HepG2 (cell line): ENCODE data around the gene C16orf78. TPM values are rescaled to one million over a fixed set of nuclear protein-coding genes. Genes with fewer than 3 reads are reported as not detected.

Source experiments
- ATAC-seq: fragments of 200-7000 bp; cut with Tn5 transposase; 3 replicates; pipeline ENCODE4 v1.9.1; 2020; ENCODE audit warnings: mild to moderate bottlenecking, moderate library complexity
- BruUV-seq: library from RNA; stranded (reverse); fragments of 400-500 nt; replicated peaks from 2 replicates; lab custom pipeline; 2021; lab: Mats Ljungman, UMichigan
- CTCF ChIA-PET: fragments of 300-600 bp; formaldehyde crosslinking; extraction: SDS; loops from one replicate; lab custom pipeline; 2021; ENCODE audit warnings: low total read pairs, inconsistent platforms, low intra/inter-chr PET ratio; lab: Yijun Ruan, JAX
- POLR2A ChIA-PET: fragments of 350-600 bp; sonication (Branson Sonifier 250); formaldehyde crosslinking; loops from one replicate; lab custom pipeline; 2020; ENCODE audit warnings: antibody characterized with exemption, inconsistent platforms; lab: Yijun Ruan, JAX
- DNase-seq: peaks from one replicate; pipeline ENCODE4 v3.0.0-alpha.2; 2015; ENCODE audit warnings: low spot score
- FAIRE-seq: peaks from 3 replicates; lab custom pipeline; 2011; peaks lifted over from hg19 to GRCh38; lab: Jason Lieb, UNC
- H2AFZ ChIP-seq: one replicate; pipeline ENCODE4 v1.6.1; 2011; ENCODE audit warnings: low read length, inconsistent platforms
- H3K27ac ChIP-seq: fragments of 300-600 bp; 3 replicates; pipeline ENCODE4 v1.8.0; 2011; ENCODE audit warnings: mixed run types, mild to moderate bottlenecking, mixed read lengths, low read length, inconsistent platforms; ENCODE audit not compliant: insufficient read depth; ENCODE audit errors: extremely low read length
- H3K27me3 ChIP-seq, 2 experiments: fragments of 200-600 bp in 1 of 2; 2 replicates in 1 of 2; 3 replicates in 1 of 2; pipeline versions ENCODE4 v1.6.0 to v1.8.0; 2011; ENCODE audit warnings: low read length in 2 of 2, mild to moderate bottlenecking in 2 of 2, moderate library complexity in 2 of 2, inconsistent platforms in 1 of 2; ENCODE audit not compliant: insufficient read depth in 2 of 2, control insufficient read depth in 1 of 2
- H3K36me3 ChIP-seq, 2 experiments: fragments of 200-600 bp in 1 of 2; replicated peaks in 1 of 2; 2 replicates in 1 of 2; 3 replicates in 1 of 2; pipeline versions ENCODE4 v1.5.1 to v1.8.0; 2011; ENCODE audit warnings: low read length in 2 of 2, inconsistent platforms in 1 of 2; ENCODE audit not compliant: insufficient read depth in 2 of 2, control insufficient read depth in 1 of 2
- H3K4me1 ChIP-seq: 2 replicates; pipeline ENCODE4 v1.5.1; 2012; ENCODE audit warnings: low read length, inconsistent platforms; ENCODE audit not compliant: insufficient read depth
- H3K4me2 ChIP-seq: 2 replicates; pipeline ENCODE4 v1.6.0; 2011; ENCODE audit warnings: low read depth, low read length, inconsistent platforms
- H3K4me3 ChIP-seq, 3 experiments: fragments of 200-600 bp in 1 of 3; sonication (generic), shearing (Covaris generic) in 1 of 3; replicated peaks in 1 of 3; 2 replicates each; pipeline ENCODE4 v1.5.1; 2011 to 2016; ENCODE audit warnings: low read length in 3 of 3, inconsistent platforms in 2 of 3, low read depth in 2 of 3, mild to moderate bottlenecking in 2 of 3, control low read depth in 1 of 3, mixed read lengths in 1 of 3; ENCODE audit not compliant: insufficient read depth in 1 of 3
- H3K79me2 ChIP-seq: one replicate; pipeline ENCODE4 v1.6.1; 2011; ENCODE audit warnings: low read length, inconsistent platforms; ENCODE audit not compliant: insufficient read depth
- H3K9ac ChIP-seq: 2 replicates; pipeline ENCODE4 v1.6.0; 2011; ENCODE audit warnings: mild to moderate bottlenecking, low read depth, low read length, inconsistent platforms; ENCODE audit not compliant: insufficient read depth
- H3K9me3 ChIP-seq: 2 replicates; pipeline ENCODE4 v1.5.1; 2012; ENCODE audit warnings: mild to moderate bottlenecking, low read length
- H4K20me1 ChIP-seq: 2 replicates; pipeline ENCODE4 v1.6.0; 2011; ENCODE audit warnings: inconsistent platforms, mild to moderate bottlenecking, low read length, moderate library complexity; ENCODE audit not compliant: insufficient read depth
- CBFB ChIP-seq: sonication (generic); formaldehyde crosslinking; IDR thresholded peaks from 2 replicates; pipeline ENCODE4 v1.4.0; 2020; ENCODE audit warnings: missing genetic modification reagents
- GMEB2 ChIP-seq: IDR thresholded peaks from 2 replicates; pipeline ENCODE4 v1.6.1; 2016; ENCODE audit warnings: missing biosample characterization, missing genetic modification reagents, low read depth
- HOXA3 ChIP-seq: sonication (generic); formaldehyde crosslinking; IDR thresholded peaks from 2 replicates; pipeline ENCODE4 v1.5.0; 2020; ENCODE audit warnings: missing genetic modification reagents
- ISL2 ChIP-seq: sonication (generic); formaldehyde crosslinking; IDR thresholded peaks from 2 replicates; pipeline ENCODE4 v1.5.0; 2020; ENCODE audit warnings: missing genetic modification reagents
- KLF9 ChIP-seq: IDR thresholded peaks from 2 replicates; pipeline ENCODE4 v1.6.1; 2016; ENCODE audit warnings: low read depth
- MED1 ChIP-seq: sonication (generic); formaldehyde crosslinking; IDR thresholded peaks from 2 replicates; pipeline ENCODE4 v1.4.0; 2020; ENCODE audit warnings: missing genetic modification reagents
- MYC ChIP-seq: sonication (generic); formaldehyde crosslinking; IDR thresholded peaks from 2 replicates; pipeline ENCODE4 v1.9.0; 2021; ENCODE audit warnings: missing genetic modification reagents, borderline replicate concordance
- NRL ChIP-seq: sonication (generic); formaldehyde crosslinking; IDR thresholded peaks from 2 replicates; pipeline ENCODE4 v1.5.0; 2020; ENCODE audit warnings: missing genetic modification reagents, mild to moderate bottlenecking, moderate library complexity, borderline replicate concordance
- RAD51 ChIP-seq: fragments of 450-650 bp; IDR thresholded peaks from 2 replicates; pipeline ENCODE4 v1.6.1; 2016; ENCODE audit warnings: borderline replicate concordance
- SKI ChIP-seq: fragments of 450-650 bp; IDR thresholded peaks from one replicate; pipeline ENCODE4 v1.6.1; 2018; ENCODE audit warnings: mild to moderate bottlenecking; ENCODE audit not compliant: partially characterized antibody
- ZNF513 ChIP-seq: sonication (generic); formaldehyde crosslinking; conservative IDR thresholded peaks from 2 replicates; pipeline ENCODE4 v1.5.0; 2020; ENCODE audit warnings: missing genetic modification reagents
- ZNF550 ChIP-seq: sonication (generic); formaldehyde crosslinking; IDR thresholded peaks from 2 replicates; pipeline ENCODE4 v1.4.0; 2020; ENCODE audit warnings: mild to moderate bottlenecking, missing genetic modification reagents, borderline replicate concordance
- ZNF740 ChIP-seq: sonication (generic); formaldehyde crosslinking; IDR thresholded peaks from 2 replicates; pipeline ENCODE4 v1.4.0; 2020; ENCODE audit warnings: missing genetic modification reagents
- WGBS: methylation state at CpG from one replicate; pipeline ENCODE4 v1.1.6; 2017; ENCODE audit warnings: low lambda C conversion rate; 5-methylcytosine and 5-hydroxymethylcytosine counted together
- in situ Hi-C: cut with HindIII; loops from 2 replicates; pipeline ENCODE4 v1.10.0; 2017; ENCODE audit warnings: low pct_unique_long_range_greater_than_20kb; ENCODE audit not compliant: extremely low pct_ligation_motif_present
- intact Hi-C: fragments of 100-400 bp; cut with micrococcal nuclease; formaldehyde crosslinking; loops from one replicate; pipeline ENCODE4 v1.10.0; 2022; ENCODE audit not compliant: unreplicated experiment
- polyA plus RNA-seq, 8 experiments: library from polyadenylated mRNA; depleted of rRNA in 3 of 8; stranded (reverse) in 7 of 8; unstranded in 1 of 8; fragments of >200 nt; fragmentation: Illumina TruSeq in 4 of 8; extraction: Trizol in 4 of 8; gene quantifications; 2 replicates each; pipeline versions ENCODE4 v1.2.1 to v1.2.3, GENCODE V29; 2011 to 2016; ENCODE audit warnings: low read depth in 4 of 8, missing spikeins in 1 of 8, mixed read lengths in 1 of 8; ENCODE audit not compliant: insufficient read depth in 1 of 8
- total RNA-seq, 5 experiments: library from RNA; depleted of rRNA; stranded (reverse); fragments of >200 nt; fragmentation: Illumina TruSeq; extraction: Trizol; gene quantifications; 2 replicates each; pipeline ENCODE4 v1.2.3, GENCODE V29; 2016; ENCODE audit warnings: low read depth in 1 of 5

The C16orf78 gene
- total and polyA plus RNA-seq, 2 of the 13 experiments (the other 11 are each of a cell fraction or from before 2014, with no cell fraction given) = not detected

- 81% methylated on average over 6 of the region's 6 CpGs for WGBS
- intact Hi-C loops = no loop called here
- TF ChIP-seq ZNF740 (CRISPR knock-in tag) (no peak), ZNF550 (CRISPR knock-in tag) (no peak), CBFB (CRISPR knock-in tag) (no peak), NRL (CRISPR knock-in tag) (no peak), KLF9 (CRISPR knock-in tag) (no peak), MYC (CRISPR knock-in tag) (no peak), HOXA3 (CRISPR knock-in tag) (no peak), RAD51 (no peak), GMEB2 (CRISPR knock-in tag) (no peak), SKI (no peak), ISL2 (no peak), MED1 (CRISPR knock-in tag) (no peak), ZNF513 (CRISPR knock-in tag) (no peak)
- Histone ChIP-seq H3K9me3 (peaks cover 11% of the 10 kb centered on the region; the same call in 1 of the 2 replicates), H3K27me3 (peaks cover 0 to under 1% of the 10 kb centered on the region in 2 experiments; a peak in 3 of 5 replicates), H3K4me3 (no peak overlapping the region), H4K20me1 (no peaks in the 10 kb centered on the region), H3K4me1 (no peaks in the 10 kb centered on the region), H3K79me2 (no peaks in the 10 kb centered on the region), H3K4me2 (no peak overlapping the region), H2AFZ (no peak overlapping the region), H3K27ac (no peak overlapping the region), H3K9ac (no peak overlapping the region), H3K36me3 (no peaks in the 10 kb centered on the region)
- ATAC-seq (no peak), DNase-seq (no peak), FAIRE-seq (no peak)
- CTCF ChIA-PET = no interaction called here
- no TSS peak for BruUV-seq
- POLR2A ChIA-PET = no interaction called here
- in situ Hi-C loops = no loop called here
These were observed 51.4 kb downstream of the C16orf78 start for GRCh38 chr16:49424961-49425360.
